Nephron progenitor cell (in vitro differentiated cells): ENCODE results near the gene WNK1.

Experiments used
- DNase-seq: peaks from one replicate; pipeline ENCODE4 v3.0.0; 2021
- H3K27ac Mint-ChIP-seq: 2 replicates; pipeline ENCODE4 v1.8.0; 2021; ENCODE audit warnings: mild to moderate bottlenecking, moderate library complexity, mixed read lengths
- H3K27me3 Mint-ChIP-seq: 2 replicates; pipeline ENCODE4 v1.8.0; 2021; ENCODE audit warnings: mild to moderate bottlenecking, low read depth, mixed read lengths; ENCODE audit not compliant: poor library complexity
- H3K36me3 Mint-ChIP-seq: 2 replicates; pipeline ENCODE4 v1.8.0; 2021; ENCODE audit warnings: low read depth, mixed read lengths
- H3K4me1 Mint-ChIP-seq: 2 replicates; pipeline ENCODE4 v1.8.0; 2021; ENCODE audit warnings: mixed read lengths
- H3K4me3 Mint-ChIP-seq: 2 replicates; pipeline ENCODE4 v1.8.0; 2021; ENCODE audit warnings: mild to moderate bottlenecking, moderate library complexity, mixed read lengths
- H3K9me3 Mint-ChIP-seq: 2 replicates; pipeline ENCODE4 v1.8.0; 2021; ENCODE audit warnings: mild to moderate bottlenecking, moderate library complexity, mixed read lengths
- TF ChIP-seq, protein P1 (sequence below): fragments of 200-600 bp; sonication (generic); IDR thresholded peaks from 2 replicates; pipeline ENCODE4 v1.5.0; 2021; ENCODE audit warnings: antibody characterized with exemption

The WNK1 gene

DNA sequence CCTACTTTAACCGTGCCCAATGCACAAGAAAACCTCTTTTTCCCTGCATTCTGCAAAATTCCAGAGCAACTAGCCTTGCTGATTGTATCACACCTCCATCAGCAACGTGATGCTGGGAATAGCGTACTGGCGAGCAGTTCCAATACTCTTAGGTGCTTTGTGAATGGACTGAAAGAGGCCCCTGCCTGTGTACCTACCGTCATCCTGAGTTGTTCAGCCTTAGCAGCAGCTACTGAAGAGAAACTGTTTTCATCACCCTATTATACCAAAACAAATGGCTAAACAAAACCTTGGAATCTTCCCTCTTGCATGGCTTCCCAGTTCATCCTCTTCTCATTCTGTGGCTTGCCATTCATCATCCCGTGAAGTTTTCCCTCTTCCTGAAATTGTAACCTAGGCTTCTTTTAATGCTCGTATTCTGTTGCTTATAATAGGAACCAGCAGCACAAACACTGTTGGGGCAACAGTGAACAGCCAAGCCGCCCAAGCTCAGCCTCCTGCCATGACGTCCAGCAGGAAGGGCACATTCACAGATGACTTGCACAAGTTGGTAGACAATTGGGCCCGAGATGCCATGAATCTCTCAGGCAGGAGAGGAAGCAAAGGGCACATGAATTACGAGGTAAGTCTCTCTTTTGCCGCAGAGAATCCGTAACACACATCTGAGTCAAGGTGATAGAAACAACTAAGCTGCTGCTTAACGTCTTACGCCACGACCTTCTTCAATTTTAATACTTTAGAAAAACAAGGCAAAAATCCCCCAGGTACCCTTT lies 155.2 kb downstream of the WNK1 start:
- H3K4me1 Mint-ChIP-seq, result peaks cover 31% of the 10 kb centered on the region
- DNase-seq, result no peak
- H3K27ac Mint-ChIP-seq, result peak overlapping the region; percentile 71
- no peak overlapping the region for H3K4me3 Mint-ChIP-seq
- H3K27me3 Mint-ChIP-seq, result no peaks in the 10 kb centered on the region
- H3K36me3 Mint-ChIP-seq, result peaks cover 75% of the 10 kb centered on the region
- no peaks in the 10 kb centered on the region for H3K9me3 Mint-ChIP-seq
- TF ChIP-seq, protein P1, sequence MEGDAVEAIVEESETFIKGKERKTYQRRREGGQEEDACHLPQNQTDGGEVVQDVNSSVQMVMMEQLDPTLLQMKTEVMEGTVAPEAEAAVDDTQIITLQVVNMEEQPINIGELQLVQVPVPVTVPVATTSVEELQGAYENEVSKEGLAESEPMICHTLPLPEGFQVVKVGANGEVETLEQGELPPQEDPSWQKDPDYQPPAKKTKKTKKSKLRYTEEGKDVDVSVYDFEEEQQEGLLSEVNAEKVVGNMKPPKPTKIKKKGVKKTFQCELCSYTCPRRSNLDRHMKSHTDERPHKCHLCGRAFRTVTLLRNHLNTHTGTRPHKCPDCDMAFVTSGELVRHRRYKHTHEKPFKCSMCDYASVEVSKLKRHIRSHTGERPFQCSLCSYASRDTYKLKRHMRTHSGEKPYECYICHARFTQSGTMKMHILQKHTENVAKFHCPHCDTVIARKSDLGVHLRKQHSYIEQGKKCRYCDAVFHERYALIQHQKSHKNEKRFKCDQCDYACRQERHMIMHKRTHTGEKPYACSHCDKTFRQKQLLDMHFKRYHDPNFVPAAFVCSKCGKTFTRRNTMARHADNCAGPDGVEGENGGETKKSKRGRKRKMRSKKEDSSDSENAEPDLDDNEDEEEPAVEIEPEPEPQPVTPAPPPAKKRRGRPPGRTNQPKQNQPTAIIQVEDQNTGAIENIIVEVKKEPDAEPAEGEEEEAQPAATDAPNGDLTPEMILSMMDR, result no peak

DNA sequence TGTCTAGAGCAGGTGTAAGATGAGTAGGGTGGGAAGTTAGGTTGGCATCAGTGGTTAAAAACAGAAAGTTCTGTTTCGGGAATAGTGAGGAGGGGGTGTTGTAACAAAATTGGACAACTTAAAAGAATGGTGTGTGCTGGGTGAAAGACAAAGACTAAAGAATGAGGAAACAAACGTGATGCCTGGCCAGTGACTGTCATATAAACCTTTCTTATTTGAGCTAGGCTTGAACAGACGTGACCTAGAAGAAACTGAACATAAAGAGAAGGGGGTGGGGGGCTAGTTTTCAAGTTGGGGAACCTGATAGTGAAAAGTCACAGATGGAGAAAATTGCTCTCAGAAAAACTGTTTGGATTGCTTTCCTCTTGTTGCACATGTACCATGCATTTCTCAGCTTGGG lies 157.5 kb downstream of the WNK1 start:
- H3K4me1 Mint-ChIP-seq, result peaks cover 9% of the 10 kb centered on the region
- DNase-seq, result no peak
- H3K27ac Mint-ChIP-seq, result peak overlapping the region; percentile 81
- TF ChIP-seq, protein P1, result no peak
- H3K27me3 Mint-ChIP-seq, result no peaks in the 10 kb centered on the region
- peaks cover 77% of the 10 kb centered on the region for H3K36me3 Mint-ChIP-seq
- H3K9me3 Mint-ChIP-seq, result no peaks in the 10 kb centered on the region
- H3K4me3 Mint-ChIP-seq, result no peak overlapping the region

DNA sequence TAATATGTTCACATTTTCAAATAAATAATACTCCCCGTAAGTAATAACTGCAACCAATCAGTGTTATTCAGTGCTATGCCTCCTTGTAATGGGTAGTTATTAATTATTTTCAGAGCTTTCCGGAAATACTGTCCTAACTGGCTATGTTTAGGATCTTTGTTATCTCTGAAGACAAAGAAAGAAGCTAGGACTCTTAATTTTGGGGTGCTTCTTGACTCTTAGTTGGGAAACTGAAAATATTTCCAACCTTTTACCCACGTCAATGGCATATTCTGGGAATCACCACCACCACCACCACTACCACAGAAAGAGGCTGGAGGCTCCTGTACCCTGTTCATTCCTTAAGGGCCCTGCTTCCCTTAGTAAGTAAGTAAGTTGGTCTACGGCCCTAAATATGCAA lies 158.0 kb downstream of the WNK1 start:
- no peaks in the 10 kb centered on the region for H3K9me3 Mint-ChIP-seq
- H3K4me1 Mint-ChIP-seq, result peaks cover 6% of the 10 kb centered on the region
- no peak for DNase-seq
- no peaks in the 10 kb centered on the region for H3K27me3 Mint-ChIP-seq
- peaks cover 78% of the 10 kb centered on the region for H3K36me3 Mint-ChIP-seq
- peak overlapping the region; percentile 42 for H3K27ac Mint-ChIP-seq
- TF ChIP-seq, protein P1, result no peak
- no peak overlapping the region for H3K4me3 Mint-ChIP-seq

DNA sequence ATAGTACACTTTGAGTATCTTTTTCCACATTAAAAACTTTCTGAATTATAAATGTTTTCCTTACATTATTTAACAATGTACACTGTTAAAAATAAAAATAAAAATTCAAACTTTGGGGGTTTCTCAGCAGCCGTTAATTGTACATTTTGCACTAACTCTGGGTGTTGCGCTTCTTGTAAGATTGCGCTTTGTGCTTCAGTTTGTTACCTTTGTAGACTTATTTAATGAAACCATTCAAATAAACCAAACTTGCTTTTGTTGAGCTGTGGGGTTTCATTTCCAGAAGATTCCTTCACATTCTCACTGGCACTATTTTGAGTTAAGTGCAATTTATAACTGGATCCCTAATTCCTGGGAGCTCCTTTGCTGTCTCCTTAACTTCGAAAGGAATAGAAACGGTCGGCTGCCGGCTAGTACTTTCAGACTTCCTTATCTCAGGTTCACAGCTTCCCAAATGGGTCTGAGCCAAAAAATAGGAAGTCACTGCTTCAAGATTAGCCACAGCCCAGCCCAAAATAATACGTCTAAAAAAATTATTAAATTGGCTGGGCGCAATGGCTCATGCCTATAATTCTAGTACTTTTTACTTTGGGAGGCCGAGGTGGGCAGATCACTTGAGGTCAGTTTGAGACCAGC lies 158.9 kb downstream of the WNK1 start:
- peaks cover 78% of the 10 kb centered on the region for H3K36me3 Mint-ChIP-seq
- no peaks in the 10 kb centered on the region for H3K27me3 Mint-ChIP-seq
- TF ChIP-seq, protein P1, result no peak
- H3K9me3 Mint-ChIP-seq, result no peaks in the 10 kb centered on the region
- H3K4me1 Mint-ChIP-seq, result peaks cover 4% of the 10 kb centered on the region
- H3K27ac Mint-ChIP-seq, result peak overlapping the region; percentile 13
- no peak overlapping the region for H3K4me3 Mint-ChIP-seq
- DNase-seq, result no peak

DNA sequence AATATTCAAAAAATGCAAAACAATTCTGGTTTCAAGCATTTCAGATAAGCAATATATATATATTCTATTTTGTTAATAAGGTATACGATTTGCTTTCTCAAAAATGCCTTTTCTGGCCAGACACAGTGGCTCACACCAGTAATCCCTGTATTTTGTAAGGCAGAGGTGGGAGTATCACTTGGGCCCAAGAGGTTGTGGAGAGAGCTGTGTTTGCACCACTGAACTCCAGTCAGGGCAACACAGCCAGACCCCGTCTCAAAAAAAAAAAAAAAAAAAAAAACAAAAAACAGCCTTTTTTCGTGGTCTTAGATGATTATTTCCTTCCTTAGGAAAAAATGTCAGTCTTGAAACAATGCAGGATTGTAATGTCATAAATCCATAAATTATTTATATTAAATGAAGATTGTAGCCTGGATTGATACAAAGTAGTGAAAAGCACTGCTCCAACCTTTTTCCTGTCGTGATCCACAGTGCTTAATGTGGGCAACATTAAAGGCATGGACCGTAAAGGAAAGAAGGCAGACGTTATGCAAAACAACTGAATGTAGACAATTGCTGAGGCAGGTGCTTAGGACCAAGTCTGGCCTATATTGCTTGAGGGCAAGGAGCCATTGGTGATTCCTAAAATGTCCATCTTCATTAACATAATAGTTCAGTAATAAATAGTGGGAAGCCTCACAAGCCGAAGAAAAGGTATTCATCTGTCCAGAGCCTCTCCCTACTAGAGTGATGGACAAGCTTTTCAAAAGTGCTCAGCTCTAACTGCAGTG lies 160.3 kb downstream of the WNK1 start:
- Mint-ChIP-seq H3K4me3 (no peak overlapping the region), H3K27ac (peak overlapping the region; percentile 32), H3K36me3 (peaks cover 82% of the 10 kb centered on the region), H3K4me1 (peaks cover 11% of the 10 kb centered on the region), H3K27me3 (no peaks in the 10 kb centered on the region), H3K9me3 (no peaks in the 10 kb centered on the region)
- DNase-seq, result no peak
- TF ChIP-seq, protein P1, result no peak
